SU-DHL-6 (cell line): ENCODE data around the gene NT5DC4.

Experiments
- H2AFZ ChIP-seq: fragments of 200-600 bp; sonication (generic); 2 replicates; pipeline ENCODE4 v1.6.1; 2014; ENCODE audit warnings: low read depth, mild to moderate bottlenecking, moderate library complexity, mixed read lengths, antibody characterized with exemption, low read length; ENCODE audit not compliant: severe bottlenecking
- H3F3A ChIP-seq: fragments of 200-600 bp; shearing (Covaris generic); 2 replicates; pipeline ENCODE4 v1.6.0; 2016; ENCODE audit warnings: antibody characterized with exemption, mild to moderate bottlenecking; ENCODE audit not compliant: insufficient read depth
- H3K27ac ChIP-seq: fragments of 200-600 bp; sonication (generic); 2 replicates; pipeline ENCODE4 v1.5.1; 2016; ENCODE audit warnings: low read depth, mild to moderate bottlenecking, low read length, moderate library complexity, mixed read lengths
- H3K27me3 ChIP-seq: fragments of 200-600 bp; sonication (generic), shearing (Covaris generic); 2 replicates; pipeline ENCODE4 v1.6.0; 2014; ENCODE audit warnings: mild to moderate bottlenecking, low read length
- H3K36me3 ChIP-seq: fragments of 200-600 bp; sonication (generic); 2 replicates; pipeline ENCODE4 v1.6.1; 2014; ENCODE audit warnings: mild to moderate bottlenecking, low read length, mixed read lengths
- H3K4me2 ChIP-seq: fragments of 300-600, 200-600 bp; shearing (Covaris generic), sonication (generic); 2 replicates; pipeline ENCODE4 v1.6.0; 2014; ENCODE audit warnings: low read length, low read depth, mild to moderate bottlenecking; ENCODE audit not compliant: poor library complexity, severe bottlenecking
- H3K4me3 ChIP-seq: fragments of 200-600 bp; sonication (generic); 2 replicates; pipeline ENCODE4 v1.5.1; 2014; ENCODE audit warnings: antibody characterized with exemption, low read length, mild to moderate bottlenecking, mixed read lengths; ENCODE audit not compliant: insufficient read depth, poor library complexity, severe bottlenecking
- H3K79me2 ChIP-seq: fragments of 200-600 bp; sonication (generic); 2 replicates; pipeline ENCODE4 v1.6.1; 2014; ENCODE audit warnings: mild to moderate bottlenecking, low read length, moderate library complexity; ENCODE audit not compliant: insufficient read depth
- H3K9ac ChIP-seq: fragments of 200-600 bp; sonication (generic); 2 replicates; pipeline ENCODE4 v1.7.0; 2014; ENCODE audit warnings: mild to moderate bottlenecking, low read length
- H3K9me2 ChIP-seq: fragments of 200-600 bp; sonication (generic); replicated peaks from 2 replicates; pipeline ENCODE4 v1.6.1; 2014; ENCODE audit warnings: low read length; ENCODE audit not compliant: insufficient read depth
- H3K9me3 ChIP-seq: fragments of 200-600 bp; sonication (generic); 2 replicates; pipeline ENCODE4 v1.6.1; 2014; ENCODE audit warnings: low read length, mixed read lengths; ENCODE audit not compliant: insufficient read depth
- H4K20me1 ChIP-seq: fragments of 200-600 bp; sonication (generic); 2 replicates; pipeline ENCODE4 v1.6.1; 2014; ENCODE audit warnings: low read depth, mild to moderate bottlenecking, antibody characterized with exemption, low read length, moderate library complexity, mixed read lengths
- CTCF ChIP-seq: fragments of 200-600 bp; sonication (generic); IDR thresholded peaks from one replicate; pipeline ENCODE4 v1.5.1; 2017; ENCODE audit warnings: antibody characterized with exemption, mild to moderate bottlenecking, low read length, moderate library complexity; ENCODE audit not compliant: insufficient read depth, poor library complexity, severe bottlenecking
- EZH2phosphoT487 ChIP-seq: fragments of 200-600 bp; sonication (generic), shearing (Covaris generic); conservative IDR thresholded peaks from 2 replicates; pipeline ENCODE4 v1.6.1; 2018; ENCODE audit warnings: mild to moderate bottlenecking, antibody characterized with exemption, low read length, moderate library complexity, mixed read lengths

The NT5DC4 gene

DNA sequence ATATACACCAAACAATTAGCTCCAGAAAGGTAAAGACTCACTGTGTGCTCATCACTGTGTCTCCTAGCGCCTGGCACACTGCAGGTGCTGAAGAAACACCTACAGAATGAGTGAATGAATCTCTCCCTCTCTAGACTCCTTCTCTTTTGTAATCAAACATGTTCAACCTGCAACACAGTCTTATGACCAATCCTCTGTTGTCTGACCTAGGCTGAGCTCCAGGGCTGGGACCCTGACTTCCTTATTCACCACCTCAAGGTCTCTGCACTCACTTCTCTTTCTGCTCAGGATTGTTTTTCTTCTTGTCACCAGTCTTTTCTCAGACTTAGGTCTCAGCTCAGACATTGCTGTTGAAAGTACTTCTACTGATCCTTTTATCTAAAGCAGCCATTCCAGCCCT, 33.7 kb downstream of the NT5DC4 start:
- Histone ChIP-seq H4K20me1 (0 out of 2 replicates have a peak, but pooled peaks cover under 1% of the 10 kb centered on the region), H3K4me2 (no peak overlapping the region), H3K27ac (no peak overlapping the region), H3K79me2 (peaks cover 28% of the 10 kb centered on the region), H3K9me2 (no peaks in the 10 kb centered on the region), H3K27me3 (no peaks in the 10 kb centered on the region), H3K9me3 (no peaks in the 10 kb centered on the region), H3K4me3 (no peak overlapping the region), H3K9ac (no peak overlapping the region), H3F3A (peaks cover 18% of the 10 kb centered on the region), H2AFZ (no peak overlapping the region), H3K36me3 (peaks cover 63% of the 10 kb centered on the region)
- TF ChIP-seq EZH2phosphoT487 (no peak), CTCF (no peak)

- TF ChIP-seq EZH2phosphoT487 = no peak
- TF ChIP-seq CTCF = no peak
- Histone ChIP-seq H3K27ac (no peak overlapping the region), H3F3A (peaks cover 18% of the 10 kb centered on the region), H3K9me3 (no peaks in the 10 kb centered on the region), H3K4me3 (no peak overlapping the region), H3K27me3 (no peaks in the 10 kb centered on the region), H3K4me2 (no peak overlapping the region), H3K36me3 (peaks cover 72% of the 10 kb centered on the region), H3K9ac (no peak overlapping the region), H3K79me2 (peaks cover 27% of the 10 kb centered on the region), H3K9me2 (no peaks in the 10 kb centered on the region), H2AFZ (no peak overlapping the region), H4K20me1 (no peaks in the 10 kb centered on the region)
These were observed 34.6 kb downstream of the NT5DC4 start for GRCh38 chr2:112755444-112755843.

GRCh38 chr2:112756207-112756606, 35.4 kb downstream of the NT5DC4 start:
- H3K79me2 ChIP-seq = peaks cover 27% of the 10 kb centered on the region
- H2AFZ ChIP-seq = no peak overlapping the region
- TF ChIP-seq EZH2phosphoT487 = no peak
- TF ChIP-seq CTCF = no peak
- no peak overlapping the region for H3K4me3 ChIP-seq
- no peaks in the 10 kb centered on the region for H3K9me2 ChIP-seq
- peaks cover 13% of the 10 kb centered on the region for H3F3A ChIP-seq
- no peaks in the 10 kb centered on the region for H3K9me3 ChIP-seq
- H3K4me2 ChIP-seq = no peak overlapping the region
- no peaks in the 10 kb centered on the region for H4K20me1 ChIP-seq
- no peak overlapping the region for H3K27ac ChIP-seq
- no peaks in the 10 kb centered on the region for H3K27me3 ChIP-seq
- no peak overlapping the region for H3K9ac ChIP-seq
- H3K36me3 ChIP-seq = peaks cover 70% of the 10 kb centered on the region
